T-helper 2 cell (primary cell): Measurements from ENCODE around the gene CLEC2B.

Experiments used
- DNase-seq, 5 experiments: peaks; one replicate each; pipeline versions ENCODE4 v3.0.0 to v3.0.0-alpha.2; 2012 to 2022

CLEC2B gene

GRCh38 chr12:9808504-9808903 lies 60.6 kb downstream of the CLEC2B start:
- no peak for DNase-seq

DNA sequence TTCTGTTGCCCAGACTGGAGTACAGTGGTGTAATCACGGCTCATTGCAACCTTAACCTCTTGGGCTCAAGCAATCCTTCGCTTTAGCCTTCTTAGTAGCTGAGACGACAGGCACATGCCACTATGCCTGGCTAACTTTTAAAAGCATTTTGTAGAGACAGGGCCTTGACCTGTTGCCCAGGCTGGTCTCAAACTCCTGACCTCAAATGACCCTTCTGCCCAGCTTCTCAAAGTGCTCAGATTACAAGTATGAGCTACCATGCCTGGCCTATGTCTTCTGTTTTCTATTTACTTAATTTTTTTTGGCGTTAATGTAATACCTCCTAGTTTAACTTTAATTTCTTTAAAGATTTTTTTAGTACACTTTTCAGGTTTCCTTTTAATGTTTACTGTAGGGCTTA lies 62.4 kb downstream of the CLEC2B start:
- DNase-seq: no peak

DNA sequence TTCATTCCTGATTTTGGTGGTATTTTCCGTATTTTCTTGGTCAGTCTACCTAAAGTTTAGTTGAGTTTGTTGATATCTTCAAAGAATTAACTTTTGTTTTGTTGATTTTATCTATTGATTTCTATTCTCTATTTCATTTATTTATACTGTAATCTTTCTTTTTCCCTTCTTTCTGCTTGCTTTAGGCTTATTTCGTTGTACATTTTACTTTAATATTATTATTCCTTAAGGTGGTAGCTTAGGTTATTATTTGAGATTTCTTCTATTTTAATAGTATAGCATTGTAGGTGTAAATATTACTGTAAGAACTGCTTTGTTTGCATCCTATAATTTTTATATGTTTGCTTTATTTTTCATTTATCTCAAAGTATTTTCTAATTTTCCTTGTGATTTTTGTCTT lies 63.3 kb downstream of the CLEC2B start:
- DNase-seq: no peak
